ENCODE data around the gene GAL3ST1.

DNA sequence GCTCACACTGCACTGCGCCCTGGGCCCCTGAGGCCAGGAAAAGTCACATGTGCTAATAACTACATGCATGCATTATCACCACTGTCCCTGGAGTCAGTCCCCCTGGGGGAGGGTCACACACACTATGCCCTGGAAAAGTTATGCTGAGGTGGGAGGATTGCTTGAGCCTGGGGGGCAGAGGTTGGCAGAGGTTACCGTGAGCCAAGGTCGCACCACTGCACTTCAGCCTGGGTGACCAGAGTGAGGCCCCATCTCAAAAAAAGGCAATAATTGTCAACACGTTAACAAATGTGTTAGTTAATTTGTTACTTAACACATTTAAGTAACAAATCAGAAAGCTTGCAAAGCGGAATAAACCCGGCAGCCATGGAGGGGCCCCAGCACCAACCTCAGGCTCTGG is 14.6 kb downstream of the GAL3ST1 start:
- TF ChIP-seq POLR2AphosphoS5 (IDR thresholded peaks at IDR 0.05): no peak
- no peak for TF ChIP-seq POLR2A (IDR thresholded peaks at IDR 0.05)
